GM12865 (cell line): Measurements from ENCODE around the gene LOXL3.

Source experiments
- DNase-seq: peaks from one replicate; pipeline ENCODE4 v3.0.0; 2010; ENCODE audit warnings: low read depth
- H3K4me3 ChIP-seq: 2 replicates; pipeline ENCODE4 v1.5.1; 2011; ENCODE audit warnings: mild to moderate bottlenecking, low read depth, low read length, control low read depth
- TF ChIP-seq, protein P1 (sequence below): IDR thresholded peaks from 2 replicates; pipeline ENCODE4 v1.5.1; 2011; ENCODE audit warnings: low read length, control low read depth, low read depth, inconsistent platforms; ENCODE audit not compliant: insufficient read depth; ENCODE audit errors: missing control alignments

Gene LOXL3

DNA sequence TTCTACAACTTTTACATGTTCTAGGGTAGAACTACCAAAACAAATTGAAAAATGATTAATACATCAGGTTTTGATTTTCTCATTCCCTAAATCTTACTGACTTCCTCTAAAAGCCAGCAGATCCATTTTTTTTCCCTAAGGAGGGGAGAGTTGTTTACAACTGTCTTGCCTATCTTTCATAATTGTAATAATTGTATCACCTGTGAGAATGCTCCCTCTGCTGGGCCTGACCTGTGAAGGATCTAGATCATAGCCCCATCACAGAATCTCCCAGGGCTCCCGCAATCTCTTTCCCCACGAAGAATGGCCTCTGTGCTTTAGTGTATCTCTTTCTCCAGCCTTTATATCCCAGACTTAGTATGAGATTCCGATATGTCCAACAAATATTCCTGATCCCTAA is 9.1 kb downstream of the LOXL3 start:
- TF ChIP-seq, protein P1, sequence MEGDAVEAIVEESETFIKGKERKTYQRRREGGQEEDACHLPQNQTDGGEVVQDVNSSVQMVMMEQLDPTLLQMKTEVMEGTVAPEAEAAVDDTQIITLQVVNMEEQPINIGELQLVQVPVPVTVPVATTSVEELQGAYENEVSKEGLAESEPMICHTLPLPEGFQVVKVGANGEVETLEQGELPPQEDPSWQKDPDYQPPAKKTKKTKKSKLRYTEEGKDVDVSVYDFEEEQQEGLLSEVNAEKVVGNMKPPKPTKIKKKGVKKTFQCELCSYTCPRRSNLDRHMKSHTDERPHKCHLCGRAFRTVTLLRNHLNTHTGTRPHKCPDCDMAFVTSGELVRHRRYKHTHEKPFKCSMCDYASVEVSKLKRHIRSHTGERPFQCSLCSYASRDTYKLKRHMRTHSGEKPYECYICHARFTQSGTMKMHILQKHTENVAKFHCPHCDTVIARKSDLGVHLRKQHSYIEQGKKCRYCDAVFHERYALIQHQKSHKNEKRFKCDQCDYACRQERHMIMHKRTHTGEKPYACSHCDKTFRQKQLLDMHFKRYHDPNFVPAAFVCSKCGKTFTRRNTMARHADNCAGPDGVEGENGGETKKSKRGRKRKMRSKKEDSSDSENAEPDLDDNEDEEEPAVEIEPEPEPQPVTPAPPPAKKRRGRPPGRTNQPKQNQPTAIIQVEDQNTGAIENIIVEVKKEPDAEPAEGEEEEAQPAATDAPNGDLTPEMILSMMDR, result peak; percentile 15
- no peak for DNase-seq

DNA sequence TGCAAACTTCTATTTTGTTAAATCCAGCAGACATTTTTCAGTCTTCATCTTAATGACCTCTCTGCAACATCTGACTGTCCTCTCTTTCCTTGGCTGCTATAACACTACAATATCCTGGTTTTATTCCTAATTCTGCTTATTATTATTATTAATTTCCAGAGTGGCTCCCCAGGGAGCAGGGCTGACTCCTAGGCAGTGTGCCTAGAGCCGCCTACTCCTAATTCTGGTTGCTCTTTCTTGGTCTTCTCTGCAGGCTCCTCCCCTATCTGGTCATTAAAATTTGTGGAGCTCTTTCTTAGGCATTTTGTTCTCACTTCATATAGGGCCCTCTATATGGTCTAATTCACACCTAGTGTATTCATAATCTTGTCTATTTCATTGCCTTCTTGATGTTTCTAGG is 10.8 kb downstream of the LOXL3 start:
- no peak overlapping the region for H3K4me3 ChIP-seq
- TF ChIP-seq, protein P1, result no peak
- DNase-seq, result no peak

More for the DNA sequence above, 9.1 kb downstream of the LOXL3 start:
- H3K4me3 ChIP-seq, result no peak overlapping the region

DNA sequence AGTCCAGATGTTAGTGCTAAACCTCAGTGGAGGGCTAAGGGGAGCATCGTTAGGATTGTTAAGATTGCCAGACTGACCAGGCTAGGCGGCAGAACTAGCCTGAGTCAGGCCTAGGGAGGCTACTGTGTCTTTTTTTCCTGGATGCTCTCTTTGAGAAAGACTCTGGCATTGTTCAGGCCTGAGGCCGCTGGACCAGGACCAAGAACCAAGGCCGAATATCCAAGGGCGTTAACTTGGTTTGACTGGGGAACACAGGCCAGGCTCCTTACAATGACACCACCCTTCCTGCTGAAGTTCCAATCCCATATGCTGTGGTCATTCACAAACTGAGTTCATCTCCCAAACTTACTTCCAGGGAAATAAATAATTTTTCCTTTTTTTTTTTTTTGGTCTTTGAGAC is 13.5 kb downstream of the LOXL3 start:
- H3K4me3 ChIP-seq, result no peak overlapping the region
- DNase-seq, result no peak
- TF ChIP-seq, protein P1, result no peak

DNA sequence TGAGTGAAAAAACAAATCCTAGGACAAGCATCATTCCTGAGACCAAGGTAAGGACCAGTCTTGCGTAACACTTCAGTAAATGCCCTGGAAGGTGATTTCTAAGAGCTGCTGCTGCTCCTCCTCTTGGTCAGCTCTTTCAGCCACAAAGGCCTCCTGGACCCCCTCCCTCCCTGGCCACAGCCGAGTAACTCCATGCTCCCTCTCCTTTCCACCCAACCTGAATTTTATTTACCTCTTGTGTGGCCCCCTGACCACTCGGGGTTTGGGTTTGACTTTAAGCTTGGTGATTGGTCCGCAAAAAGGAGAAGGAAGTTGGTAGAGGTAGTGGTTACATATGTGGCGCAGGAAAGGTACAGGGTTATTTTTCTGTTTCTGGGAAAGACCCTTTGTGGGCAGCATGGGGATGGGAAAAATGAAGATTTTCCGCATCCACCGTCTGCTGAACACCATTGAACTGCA is 14.8 kb downstream of the LOXL3 start:
- TF ChIP-seq, protein P1, result no peak
- H3K4me3 ChIP-seq, result no peak overlapping the region
- peak; percentile 61 for DNase-seq

DNA sequence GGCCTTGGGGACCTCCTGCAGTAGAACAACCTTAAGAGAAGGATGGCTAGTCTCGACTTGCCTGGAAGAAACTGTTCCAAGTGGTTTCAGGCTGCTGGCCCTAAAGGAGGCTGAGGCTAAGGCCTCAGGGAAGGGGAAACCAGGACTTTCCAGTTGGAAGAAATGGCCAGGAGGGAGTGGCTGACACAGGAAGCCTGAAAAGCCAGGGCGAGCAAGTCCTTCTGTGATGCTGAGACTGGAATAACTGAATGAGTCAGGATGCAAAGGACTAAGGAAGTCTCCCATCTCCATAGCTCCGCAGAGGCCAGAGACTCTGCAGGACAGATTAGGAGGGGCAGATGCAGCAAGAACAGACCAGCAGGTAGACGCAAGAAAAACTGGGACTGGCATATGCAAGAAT is 16.6 kb downstream of the LOXL3 start:
- TF ChIP-seq, protein P1, result no peak
- DNase-seq, result no peak
- H3K4me3 ChIP-seq, result no peak overlapping the region

DNA sequence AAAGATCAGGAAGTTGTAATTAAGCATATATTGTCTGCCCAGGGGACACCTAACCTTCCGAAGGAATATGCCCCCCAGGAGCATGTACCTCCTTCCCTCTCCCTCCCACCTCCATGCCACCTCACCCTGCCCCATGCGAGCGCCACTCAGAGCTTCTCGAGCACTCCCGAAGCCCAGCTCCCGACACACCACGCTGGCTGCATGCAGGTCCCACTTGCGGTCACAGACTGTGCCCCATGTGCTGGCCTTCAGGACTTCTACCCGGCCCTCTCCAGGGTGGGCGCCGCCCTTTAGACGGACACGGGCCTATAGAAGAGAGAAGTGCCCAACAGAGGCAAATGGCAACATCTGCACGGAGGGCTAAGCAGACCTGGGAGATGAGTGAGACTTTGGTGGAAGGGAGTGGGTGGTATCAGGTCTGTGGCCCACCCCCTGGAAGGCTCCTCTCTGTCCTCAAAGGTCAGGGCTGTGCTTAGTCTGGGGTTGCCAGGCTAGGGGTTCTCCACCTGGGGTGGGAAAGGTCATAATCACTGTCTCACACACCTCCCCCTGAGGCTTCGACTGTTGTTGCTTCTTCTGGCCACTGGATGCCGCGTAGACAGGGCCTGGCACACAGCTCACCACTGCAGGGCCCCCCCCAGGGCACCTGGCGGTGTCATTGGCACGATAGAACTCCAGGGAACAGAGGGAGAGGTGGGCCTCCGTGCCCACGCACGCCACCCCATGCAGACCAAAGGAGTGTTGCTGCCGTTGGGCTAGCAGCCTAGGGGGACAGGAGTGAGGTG is 17.4 kb downstream of the LOXL3 start:
- TF ChIP-seq, protein P1, result no peak
- no peak for DNase-seq

DNA sequence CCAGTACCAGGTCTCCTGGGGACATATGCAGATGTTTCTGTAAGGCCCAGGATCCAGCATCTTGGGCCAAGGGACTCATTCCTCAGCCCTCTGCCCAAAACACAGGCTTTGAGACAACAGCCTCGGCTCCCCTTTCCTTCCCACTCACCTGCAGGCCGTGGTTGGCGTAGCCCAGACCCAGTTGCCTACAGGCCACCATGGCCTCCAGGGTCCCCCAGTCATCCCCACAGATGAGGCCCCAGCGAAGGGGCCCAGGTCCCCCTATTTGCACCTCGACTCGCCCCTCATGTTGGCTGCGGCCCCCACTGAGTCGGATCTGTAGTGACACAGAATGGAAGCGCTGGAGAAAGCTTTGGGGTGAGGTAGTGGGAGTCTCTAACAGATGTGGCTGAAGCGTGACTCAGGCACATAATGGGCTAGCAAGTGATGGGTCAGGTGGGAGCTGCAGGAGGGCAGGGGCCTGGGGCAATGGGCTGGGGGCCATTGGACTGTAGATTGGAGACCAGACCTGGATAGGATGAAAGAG is 18.2 kb downstream of the LOXL3 start:
- H3K4me3 ChIP-seq, result no peak overlapping the region
- TF ChIP-seq, protein P1, result no peak
- no peak for DNase-seq

More for the DNA sequence above, 17.4 kb downstream of the LOXL3 start:
- no peak overlapping the region for H3K4me3 ChIP-seq
